ENCODE measurements around the gene TGFB2.

The TGFB2 gene

DNA sequence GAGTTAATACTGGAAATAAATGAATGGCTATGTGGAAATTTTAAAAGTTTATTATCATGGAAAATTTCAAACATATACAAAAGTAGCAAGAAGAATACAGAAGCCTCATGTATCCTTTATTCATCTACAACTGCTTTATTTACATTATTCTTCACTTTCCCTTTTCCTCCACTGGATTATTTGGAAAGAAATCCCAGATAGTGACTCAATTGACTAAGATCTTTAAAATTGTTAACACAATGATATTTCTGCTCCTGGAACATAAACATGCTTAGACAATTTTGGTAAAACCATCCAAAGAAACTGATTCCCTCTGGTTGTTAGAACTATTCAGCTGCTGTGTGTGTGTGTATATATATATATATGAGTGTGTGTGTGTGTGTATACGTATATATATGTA, 116.2 kb downstream of the TGFB2 start:
- DNase-seq (ENCODE audit: low read depth in 3 of 3) = no peak

DNA sequence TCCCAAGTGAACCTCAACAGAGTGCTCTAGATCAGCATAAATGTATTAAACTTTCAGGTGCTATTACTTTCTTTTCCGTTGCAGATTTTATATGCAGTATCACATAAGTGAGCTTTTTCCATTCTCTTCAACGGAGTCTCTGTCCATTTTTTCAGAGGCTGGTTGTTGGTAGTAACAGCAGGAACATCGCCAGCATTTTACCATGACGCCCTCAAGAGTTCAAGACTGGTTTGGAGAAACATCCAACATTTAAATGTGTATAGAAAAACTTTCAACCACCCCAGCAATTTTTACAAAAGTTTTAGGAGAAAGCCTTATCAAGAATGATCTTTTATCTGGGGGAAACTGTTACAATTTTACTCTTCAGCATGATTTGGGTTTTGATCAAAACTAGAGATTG, 117.0 kb downstream of the TGFB2 start:
- no peak for DNase-seq (ENCODE audit: low read depth in 3 of 3)

GRCh38 chr1:218462587-218462986, 117.5 kb downstream of the TGFB2 start:
- DNase-seq (ENCODE audit: low read depth in 3 of 3) = no peak

- DNase-seq (ENCODE audit: low read depth in 3 of 3) = no peak
Measured at GRCh38 chr1:218463194-218464156, 118.3 kb downstream of the TGFB2 start.

DNA sequence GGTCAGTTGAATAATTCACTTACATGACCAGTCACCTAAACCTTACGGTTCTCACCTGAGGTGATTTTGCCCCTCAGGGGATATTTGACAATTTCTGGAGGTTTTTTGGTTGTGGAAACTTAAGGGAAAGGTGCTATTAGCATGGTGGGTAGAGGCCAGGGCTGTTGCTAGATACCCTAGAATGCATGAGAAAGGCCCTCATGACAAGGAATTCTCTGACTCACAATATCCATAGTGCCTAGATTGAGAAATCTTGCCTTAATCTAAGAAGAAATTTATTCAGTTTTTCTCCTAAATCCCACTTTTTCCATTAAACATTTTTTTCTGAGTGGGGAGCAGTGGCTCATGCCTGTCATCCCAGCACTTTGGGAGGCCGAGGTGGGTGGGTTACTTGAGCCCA, 119.7 kb downstream of the TGFB2 start:
- DNase-seq (ENCODE audit: low read depth in 3 of 3) = no peak

DNA sequence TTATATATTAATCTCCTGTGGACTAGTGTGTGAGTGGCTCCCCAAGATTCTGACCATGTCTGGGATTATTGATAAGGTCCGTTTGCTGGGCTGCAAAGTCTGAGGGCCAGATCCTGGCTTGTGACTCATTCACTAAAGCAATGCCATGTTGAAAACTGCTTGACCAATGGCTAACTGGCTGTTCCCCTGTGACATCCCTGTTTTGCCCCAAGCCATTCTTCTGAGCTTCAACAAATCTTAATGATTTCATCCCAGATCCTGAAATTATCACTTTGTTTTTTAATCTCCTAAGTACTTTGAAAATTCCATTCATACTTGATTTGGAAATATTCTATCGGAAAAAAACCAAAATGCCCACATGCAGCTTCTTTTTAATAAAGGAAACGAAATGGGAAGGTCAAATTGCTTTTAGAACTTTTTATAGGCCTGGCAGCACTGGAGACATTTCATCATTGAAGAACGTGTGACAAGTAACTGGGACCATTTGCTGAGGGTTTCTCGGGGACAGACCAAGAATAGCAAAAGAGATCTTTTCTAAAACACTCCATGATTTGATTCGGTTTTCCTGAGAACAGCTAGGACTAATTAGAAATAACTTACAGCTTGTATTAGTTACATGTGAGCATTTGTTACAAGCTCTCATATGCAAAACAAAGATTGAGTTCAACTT, 121.3 kb downstream of the TGFB2 start:
- DNase-seq (ENCODE audit: low read depth in 3 of 3) = no peak

DNA sequence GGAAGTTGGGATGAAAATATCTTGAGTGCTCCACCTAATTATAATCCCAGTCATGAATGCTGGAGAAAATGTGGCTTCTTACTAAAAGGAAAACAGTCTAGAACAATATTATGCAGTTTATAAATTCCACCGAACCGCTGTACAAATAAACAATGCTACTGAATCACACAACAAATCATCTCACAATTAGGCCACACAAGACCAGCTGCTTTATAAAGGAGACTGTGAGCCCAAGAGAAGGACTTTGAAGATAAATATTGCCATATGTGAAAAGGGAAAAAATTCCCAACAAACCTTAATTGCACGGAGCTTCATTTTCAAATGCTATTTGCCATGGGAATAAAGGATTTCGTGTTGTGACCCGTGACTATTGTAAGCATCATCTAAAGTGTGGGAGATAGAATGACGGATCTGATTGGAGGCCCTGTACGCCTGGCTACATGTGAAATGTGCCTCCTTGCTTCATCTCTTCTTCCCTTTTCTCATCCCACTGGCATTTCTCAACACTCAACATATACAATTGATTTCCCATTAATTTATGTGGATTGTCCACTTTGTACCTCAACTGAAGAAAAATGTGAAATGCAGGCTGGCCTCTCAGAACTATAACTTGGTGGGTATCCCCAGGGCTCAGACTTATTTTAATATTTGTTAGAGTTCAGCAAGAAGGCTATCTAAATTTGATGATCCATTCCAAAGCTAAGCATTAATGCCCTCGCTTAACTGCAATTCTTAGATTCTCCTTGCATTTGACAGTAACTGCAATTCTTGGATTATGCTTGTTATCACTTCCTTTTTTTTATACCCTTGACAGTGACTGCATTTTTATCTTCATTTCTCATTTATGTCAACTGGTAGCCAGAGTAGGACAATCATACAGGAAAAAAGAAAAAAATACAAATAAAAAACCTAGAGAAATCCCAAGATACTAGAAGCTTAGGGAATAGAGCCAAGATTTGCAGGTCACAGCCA, 122.3 kb downstream of the TGFB2 start:
- DNase-seq (ENCODE audit: low read depth in 3 of 3) = no peak

- DNase-seq (ENCODE audit: low read depth in 3 of 3) = no peak
Measured at GRCh38 chr1:218468711-218469110, 123.6 kb downstream of the TGFB2 start.

DNA sequence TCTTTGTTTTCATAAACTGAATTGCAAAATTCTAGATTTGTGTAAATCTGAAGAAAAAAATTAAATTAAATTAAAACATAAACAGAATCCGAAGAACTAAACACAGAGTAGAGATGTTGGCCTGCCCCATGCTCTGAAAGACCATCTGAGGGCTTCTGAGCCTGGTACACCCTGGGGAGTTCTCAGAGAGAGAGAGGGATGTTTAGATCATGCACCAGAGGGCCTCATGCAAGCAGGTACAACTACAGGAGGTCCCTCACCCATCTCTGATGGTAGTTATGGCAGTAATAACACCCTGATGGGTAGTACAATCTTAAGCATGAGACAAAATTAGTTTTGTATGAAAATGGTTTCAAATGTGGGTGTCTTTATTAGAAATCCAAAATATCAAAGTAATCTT, 127.7 kb downstream of the TGFB2 start:
- DNase-seq (ENCODE audit: low read depth in 3 of 3) = no peak

GRCh38 chr1:218473522-218473921, 128.4 kb downstream of the TGFB2 start:
- DNase-seq (ENCODE audit: low read depth in 3 of 3) = no peak

GRCh38 chr1:218474128-218474527, 129.0 kb downstream of the TGFB2 start:
- DNase-seq (ENCODE audit: low read depth in 3 of 3) = no peak

GRCh38 chr1:218475275-218475674, 130.1 kb downstream of the TGFB2 start:
- no peak for DNase-seq (ENCODE audit: low read depth in 3 of 3)

GRCh38 chr1:218475699-218476098, 130.6 kb downstream of the TGFB2 start:
- DNase-seq (ENCODE audit: low read depth in 3 of 3) = no peak

- DNase-seq (ENCODE audit: low read depth in 3 of 3) = no peak
Measured at GRCh38 chr1:218476385-218476784, 131.2 kb downstream of the TGFB2 start.

DNA sequence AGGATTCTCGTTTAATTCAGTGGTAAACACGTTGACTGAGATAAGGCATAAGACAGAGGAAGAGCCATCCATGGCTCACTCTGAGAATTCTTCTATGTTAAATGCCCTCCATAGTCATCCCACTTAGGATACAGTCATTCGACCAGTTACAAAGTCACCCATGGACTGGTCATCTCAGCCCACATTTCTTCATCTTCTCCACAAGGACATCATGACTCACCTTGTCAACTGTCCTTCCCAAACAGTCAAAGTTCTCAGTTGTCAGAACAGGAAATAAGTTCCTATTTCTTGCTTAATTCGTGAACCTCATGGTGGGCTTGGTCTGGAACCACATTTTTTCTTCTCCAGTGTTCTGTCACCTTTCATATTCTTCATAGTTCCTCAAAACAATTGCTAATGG, 133.2 kb downstream of the TGFB2 start:
- DNase-seq (ENCODE audit: low read depth in 3 of 3) = no peak

DNA sequence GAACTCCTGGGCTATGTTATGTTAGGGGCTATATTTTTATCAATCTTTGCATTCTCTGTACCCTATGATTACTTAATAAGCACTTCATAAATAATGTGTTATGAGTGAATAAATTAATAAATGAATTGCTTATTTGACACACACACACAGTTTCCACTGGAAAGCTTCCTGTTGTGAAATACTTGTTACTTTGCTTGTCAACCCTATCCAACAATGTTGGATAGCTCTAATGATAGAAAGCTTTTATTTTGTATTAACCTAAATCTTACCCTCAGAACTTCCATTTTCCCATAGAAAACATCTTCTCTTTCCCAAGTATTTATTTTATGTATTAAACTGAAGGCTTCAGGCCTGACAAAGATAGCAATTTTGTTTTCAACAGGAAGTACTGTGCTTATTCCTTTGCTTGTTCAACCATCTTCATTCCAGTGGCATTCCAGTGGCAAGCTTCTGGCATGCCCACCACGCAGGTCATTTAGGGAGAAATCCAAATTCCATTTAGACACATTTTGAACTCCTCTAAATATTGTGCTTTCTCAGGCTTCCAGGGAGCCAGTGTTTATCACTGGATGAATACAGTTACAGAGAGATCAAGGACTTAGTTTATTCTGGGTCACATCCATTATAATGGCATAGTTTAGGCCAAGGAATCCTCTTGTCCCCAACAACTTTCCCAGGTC, 134.4 kb downstream of the TGFB2 start:
- DNase-seq (ENCODE audit: low read depth in 3 of 3) = no peak

GRCh38 chr1:218480137-218480536, 135.0 kb downstream of the TGFB2 start:
- no peak for DNase-seq (ENCODE audit: low read depth in 3 of 3)

DNA sequence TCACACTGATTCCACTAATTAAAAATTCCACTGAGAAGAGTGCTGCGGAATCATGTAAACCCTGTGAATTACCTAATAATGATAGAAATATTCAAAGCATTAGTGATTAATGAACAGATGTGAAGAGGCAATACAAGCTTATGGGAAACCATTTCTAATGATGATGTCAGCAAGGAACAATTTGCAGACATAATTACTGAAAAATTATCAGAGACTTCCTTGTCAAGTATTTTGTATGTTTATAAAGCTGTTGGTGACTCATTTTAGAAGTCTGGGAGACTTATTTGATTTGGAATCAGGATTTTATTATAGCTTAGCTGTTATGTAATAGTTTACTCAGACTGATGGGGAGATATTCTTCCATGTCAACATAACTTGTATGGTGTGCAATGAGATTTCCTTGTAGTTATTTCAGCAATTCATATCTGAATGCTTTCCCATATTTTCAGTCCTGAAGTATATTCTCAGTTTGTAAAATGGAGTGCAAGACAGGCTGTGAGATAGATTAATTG, 135.5 kb downstream of the TGFB2 start:
- DNase-seq (ENCODE audit: low read depth in 3 of 3) = no peak

DNA sequence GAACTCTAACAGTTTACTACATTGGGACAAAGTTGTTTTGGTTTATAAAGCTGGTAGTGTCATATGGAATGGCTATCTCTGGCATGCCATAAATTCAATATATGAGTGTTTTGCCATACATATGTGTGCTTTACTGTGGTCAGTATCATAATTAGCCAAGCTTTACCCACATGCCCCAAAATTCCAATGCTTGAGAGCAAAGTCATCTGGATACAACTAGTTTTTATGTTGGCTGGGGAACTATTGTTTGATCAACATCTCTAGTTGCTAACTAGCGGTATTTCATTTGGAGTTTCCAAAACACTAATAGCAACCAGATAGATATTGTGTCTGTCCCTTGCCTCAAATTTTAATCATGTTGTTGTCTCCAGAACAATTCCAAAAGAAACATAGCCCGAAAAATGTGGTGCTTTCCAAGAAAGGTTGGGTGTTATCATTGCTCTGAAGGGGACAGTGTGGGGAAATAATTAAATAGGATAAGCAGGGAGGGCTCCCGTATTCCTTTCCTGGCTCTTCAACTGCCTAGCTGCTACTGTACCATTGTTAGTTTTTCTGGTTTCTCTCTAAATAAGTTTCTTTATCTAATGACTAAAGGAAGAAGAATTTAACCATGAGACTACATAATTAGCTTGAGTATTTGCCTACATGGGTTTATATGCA, 136.1 kb downstream of the TGFB2 start:
- no peak for DNase-seq (ENCODE audit: low read depth in 3 of 3)

GRCh38 chr1:218482683-218483082, 137.5 kb downstream of the TGFB2 start:
- DNase-seq (ENCODE audit: low read depth in 3 of 3) = no peak
